ENCODE measurements around the gene LRRC53.

Gene LRRC53

GRCh38 chr1:74429580-74429979 lies 82.8 kb downstream of the LRRC53 start:
- DNase-seq, result no peak

GRCh38 chr1:74427681-74428080 lies 84.7 kb downstream of the LRRC53 start:
- DNase-seq, result no peak

GRCh38 chr1:74426208-74426937 lies 86.0 kb downstream of the LRRC53 start:
- no peak for DNase-seq

- DNase-seq, result no peak
Measured at GRCh38 chr1:74425676-74426075, 86.7 kb downstream of the LRRC53 start.

- DNase-seq, result no peak
Measured at GRCh38 chr1:74423471-74423870, 88.9 kb downstream of the LRRC53 start.

- DNase-seq, result no peak
Measured at GRCh38 chr1:74422421-74423292, 89.8 kb downstream of the LRRC53 start.

- DNase-seq, result no peak
Measured at GRCh38 chr1:74420467-74420866, 91.9 kb downstream of the LRRC53 start.

All from right forelimb (tissue), 1 donor.